Panc1 (cell line): Measurements from ENCODE around the gene SSUH2.

Source experiments
- CTCF ChIP-seq: fragments of 450-650 bp; IDR thresholded peaks from 2 replicates; pipeline ENCODE4 v1.5.1; 2017; ENCODE audit warnings: mild to moderate bottlenecking
- POLR2AphosphoS5 ChIP-seq: IDR thresholded peaks from 2 replicates; pipeline ENCODE4 v1.6.1; 2012; ENCODE audit warnings: mild to moderate bottlenecking, low read depth, low read length, moderate library complexity
- TCF7L2 ChIP-seq: IDR thresholded peaks from 2 replicates; pipeline ENCODE4 v1.6.1; 2011; ENCODE audit warnings: mild to moderate bottlenecking, low read depth, low read length, inconsistent platforms

GRCh38 chr3:8603115-8603710, 41.4 kb downstream of the SSUH2 start:
- TF ChIP-seq POLR2AphosphoS5 (no peak), CTCF (no peak), TCF7L2 (no peak)
